ENCODE data around the gene CPE. TPM values are rescaled to one million over a fixed set of nuclear protein-coding genes. Genes with fewer than 3 reads are reported as not detected.

Gene CPE
- total RNA-seq, 1 experiment from 2014 or later, result 29.3 TPM

- Histone ChIP-seq H4K20me1 (ENCODE audit: insufficient read depth) (no peaks in the 10 kb centered on the region), H3K4me2 (ENCODE audit: low read length) (peak overlapping the region; percentile 41), H2AFZ (ENCODE audit: low read depth, low read length, poor library complexity, severe bottlenecking) (peak overlapping the region; percentile 76), H3K9me3 (ENCODE audit: control insufficient read depth in 1 of 2, insufficient read depth in 1 of 2, low read depth in 1 of 2, low read length in 2 of 2) (no peaks in the 10 kb centered on the region), H3K4me1 (ENCODE audit: control insufficient read depth in 1 of 2, insufficient read depth in 2 of 2, low read length in 2 of 2) (peaks cover 0 to 3% of the 10 kb centered on the region in 2 experiments; a peak in 2 of 4 replicates), H3K9me2 (ENCODE audit: insufficient read depth) (no peaks in the 10 kb centered on the region), H3K9ac (ENCODE audit: low read length) (no peak overlapping the region), H3K27ac (ENCODE audit: low read depth, low read length) (no peak overlapping the region), H3K4me3 (replicated peaks in 1 of 2; ENCODE audit: low read depth in 1 of 2, low read length in 2 of 2) (no peak overlapping the region), H3K79me2 (ENCODE audit: insufficient read depth, low read length) (no peaks in the 10 kb centered on the region), H3K36me3 (ENCODE audit: control insufficient read depth in 1 of 2, insufficient read depth in 2 of 2, low read length in 2 of 2) (no peaks in the 10 kb centered on the region), H3K27me3 (ENCODE audit: insufficient read depth, low read length) (no peaks in the 10 kb centered on the region)
- ChIA-PET POLR2A (no interaction called here), RAD21 (ENCODE audit: low non-redundant PET in 1 of 2, low total read pairs in 2 of 2, uncharacterized antibody in 2 of 2, unreplicated experiment in 2 of 2) (interaction anchor here (1.0 to 1.5 kb wide), 3 partner anchors 43 to 599 kb away, joined by 3 to 8 read pairs (median 5); no protein-coding TSS in a partner anchor), CTCF (interaction anchor here (0.7 to 4.1 kb wide), 16 partner anchors 10 to 1101 kb away, joined by 3 to 18 read pairs (median 4); no protein-coding TSS in a partner anchor)
- no TSS peak for BruUV-seq (replicated peaks)
- DNase-seq (ENCODE audit: low read depth, low spot score), result peak; percentile 37
- ATAC-seq, result peak; percentile 100
- TF ChIP-seq RAD21 (IDR thresholded peaks at IDR 0.05; ENCODE audit: low read depth), result peak; percentile 93
- peak; percentile 64 to 82 (median 65); a peak in 5 of 6 replicates for TF ChIP-seq CTCF (IDR thresholded peaks at IDR 0.05 in 2 of 3, conservative IDR thresholded peaks at IDR 0.05 in 1 of 3; ENCODE audit: borderline replicate concordance in 1 of 3, insufficient read depth in 1 of 3, low read depth in 2 of 3, low read length in 2 of 3)
- TF ChIP-seq ATF3 (IDR thresholded peaks at IDR 0.05), result no peak
- no peak for TF ChIP-seq ZNF274 (IDR thresholded peaks at IDR 0.05; ENCODE audit: low read depth, low read length)
- no peak for TF ChIP-seq REST (IDR thresholded peaks at IDR 0.05; ENCODE audit: low read depth)
- intact Hi-C loops (cut with micrococcal nuclease), result loop anchor here (1.0 to 2.0 kb wide), 4 partner anchors 43 to 1101 kb away; no protein-coding TSS in a partner anchor
These were observed 114.6 kb downstream of the CPE start for GRCh38 chr4:165493359-165493758.

All from HCT116 (cell line).